T-helper 9 cell (primary cell): Measurements from ENCODE around the gene EFHD2.
"Not testable (repeated sequence)": the region's sequence is repeated elsewhere in the genome, so short reads cannot be mapped to it uniquely, and the experiment has no call there.

Experiments
- DNase-seq: peaks from one replicate; pipeline ENCODE4 v3.0.0-alpha.2; 2020
- total RNA-seq, 2 donors: gene quantifications; one replicate each; lab custom pipeline; 2026; lab: John Stamatoyannopoulos, UW

The EFHD2 gene, protein sequence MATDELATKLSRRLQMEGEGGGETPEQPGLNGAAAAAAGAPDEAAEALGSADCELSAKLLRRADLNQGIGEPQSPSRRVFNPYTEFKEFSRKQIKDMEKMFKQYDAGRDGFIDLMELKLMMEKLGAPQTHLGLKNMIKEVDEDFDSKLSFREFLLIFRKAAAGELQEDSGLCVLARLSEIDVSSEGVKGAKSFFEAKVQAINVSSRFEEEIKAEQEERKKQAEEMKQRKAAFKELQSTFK
- total RNA-seq: 69.5 to 187 reads per million in 2 donors

DNA sequence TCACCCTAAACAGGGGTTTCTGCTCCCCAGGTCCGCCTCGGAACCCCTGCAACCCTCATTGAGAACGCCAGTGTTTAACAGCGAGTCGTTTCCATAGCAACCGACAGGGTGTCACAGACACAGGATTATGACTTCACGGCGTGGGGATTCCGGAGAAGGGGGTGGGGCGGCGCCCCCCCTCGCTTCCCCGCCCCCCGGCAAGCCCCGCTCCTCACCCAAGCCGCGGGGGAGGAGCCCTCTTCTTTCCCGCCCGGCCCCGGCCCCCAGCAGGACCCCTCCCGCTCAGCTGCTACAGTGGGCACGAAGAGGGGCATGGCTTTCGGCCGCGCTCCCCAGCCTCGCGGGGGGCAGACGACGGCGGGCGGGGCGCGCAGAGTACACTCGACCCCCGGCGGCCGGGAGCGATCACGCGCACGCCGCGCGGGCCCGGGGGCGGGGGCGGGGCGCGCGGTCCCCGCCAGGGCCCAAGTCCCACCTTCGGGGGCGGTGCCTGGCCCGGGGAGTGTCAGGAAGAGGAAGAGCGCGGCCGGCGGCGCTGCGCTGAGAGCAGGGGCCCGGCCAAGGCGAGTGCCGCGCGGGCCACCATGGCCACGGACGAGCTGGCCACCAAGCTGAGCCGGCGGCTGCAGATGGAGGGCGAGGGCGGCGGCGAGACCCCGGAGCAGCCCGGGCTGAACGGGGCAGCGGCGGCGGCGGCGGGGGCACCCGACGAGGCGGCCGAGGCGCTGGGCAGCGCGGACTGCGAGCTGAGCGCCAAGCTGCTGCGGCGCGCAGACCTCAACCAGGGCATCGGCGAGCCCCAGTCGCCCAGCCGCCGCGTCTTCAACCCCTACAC, at the start of gene EFHD2:
Gene EFHD2 (plus strand): TSS at position 501 of the 835 bp plus-strand sequence. CDS start 84 bp downstream, at position 585.
- DNase-seq: peak; percentile 84

DNA sequence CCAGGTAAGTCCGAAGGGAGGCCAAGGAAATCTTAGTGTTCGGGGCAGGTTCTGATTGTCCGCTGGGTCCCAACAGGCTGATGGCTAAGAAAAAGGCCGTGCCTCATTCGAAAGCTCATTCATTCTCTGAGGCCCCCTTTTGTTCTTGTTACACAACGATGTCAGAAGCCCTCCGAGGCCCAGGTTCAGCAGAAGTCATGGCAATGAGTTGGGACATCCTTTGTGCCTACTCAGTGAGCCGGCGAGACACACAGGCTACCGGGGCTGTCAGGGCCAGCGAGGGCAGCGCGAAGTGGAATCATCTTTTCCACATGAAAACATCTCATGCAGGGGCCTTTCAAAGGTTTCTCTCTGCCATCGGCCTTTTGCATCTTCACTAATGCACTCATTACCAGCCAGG, 49.0 kb upstream of the EFHD2 start:
- no peak for DNase-seq

DNA sequence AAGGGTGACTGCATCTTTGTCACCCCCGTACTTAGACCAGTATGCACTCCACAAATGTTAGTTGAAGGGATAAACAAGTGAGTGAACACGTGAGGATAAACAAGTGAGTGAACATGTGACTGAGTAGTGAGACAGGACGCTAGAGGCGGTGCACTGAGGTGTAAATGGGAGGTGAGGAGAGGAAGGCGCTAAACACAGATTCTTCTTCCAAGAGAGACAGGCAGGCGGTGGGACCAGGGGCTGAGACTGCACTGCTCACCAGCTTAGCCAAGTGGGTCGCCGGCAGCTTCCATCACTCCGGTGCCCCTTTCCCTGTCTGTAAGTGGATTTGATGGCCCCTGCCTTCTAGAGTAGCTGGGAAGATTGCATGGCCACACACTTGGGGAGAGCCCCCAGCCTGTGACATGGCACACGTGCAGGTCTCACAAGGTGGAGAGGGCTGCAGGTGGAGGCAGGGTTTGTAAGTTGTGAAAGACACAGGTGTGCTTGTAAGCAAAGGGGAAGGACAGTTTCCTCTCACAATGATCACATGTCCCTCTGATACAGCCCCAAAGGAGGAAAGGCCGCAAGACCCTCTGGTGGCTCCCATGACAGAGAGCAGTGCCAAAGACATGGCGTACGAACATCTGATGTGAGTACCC, 47.5 kb upstream of the EFHD2 start:
- no peak for DNase-seq

DNA sequence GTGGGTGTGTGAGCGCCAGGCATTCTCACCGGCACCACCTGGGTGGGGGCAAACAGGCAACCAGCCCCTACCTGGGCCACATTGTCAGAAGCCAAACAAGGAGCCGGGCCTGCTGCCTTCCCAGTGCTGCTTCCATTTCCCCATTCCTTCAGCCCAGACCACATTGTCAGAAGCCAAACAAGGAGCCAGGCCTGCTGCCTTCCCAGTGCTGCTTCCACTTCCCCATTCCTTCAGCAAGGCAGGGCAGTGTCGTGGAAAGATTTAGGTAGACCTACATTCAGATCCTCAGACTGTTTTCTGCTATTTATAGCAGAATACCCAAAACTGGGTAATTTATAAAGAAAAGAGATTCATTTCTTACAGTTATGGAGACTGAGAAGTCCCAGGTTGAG, 47.0 kb upstream of the EFHD2 start:
- DNase-seq: no peak

DNA sequence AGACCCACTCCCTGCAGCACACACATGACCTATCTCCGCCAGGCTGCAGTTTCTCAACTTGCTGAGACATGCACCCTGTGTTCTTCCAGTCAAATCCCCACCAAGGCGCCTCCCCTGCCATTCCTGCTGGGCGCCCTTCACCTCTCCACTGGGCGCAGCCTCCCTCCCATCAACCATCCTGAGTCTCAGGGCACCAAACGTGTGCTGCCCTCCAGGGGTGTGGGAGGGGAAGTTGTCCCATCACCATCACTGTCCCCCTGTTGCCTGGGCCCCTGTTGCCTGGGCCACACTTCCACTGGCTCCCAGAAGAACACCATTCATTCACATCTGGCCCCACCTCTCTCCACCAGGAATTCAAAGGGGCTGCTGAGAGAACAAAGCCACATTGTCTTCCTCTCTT, 44.9 kb upstream of the EFHD2 start:
- DNase-seq: no peak

DNA sequence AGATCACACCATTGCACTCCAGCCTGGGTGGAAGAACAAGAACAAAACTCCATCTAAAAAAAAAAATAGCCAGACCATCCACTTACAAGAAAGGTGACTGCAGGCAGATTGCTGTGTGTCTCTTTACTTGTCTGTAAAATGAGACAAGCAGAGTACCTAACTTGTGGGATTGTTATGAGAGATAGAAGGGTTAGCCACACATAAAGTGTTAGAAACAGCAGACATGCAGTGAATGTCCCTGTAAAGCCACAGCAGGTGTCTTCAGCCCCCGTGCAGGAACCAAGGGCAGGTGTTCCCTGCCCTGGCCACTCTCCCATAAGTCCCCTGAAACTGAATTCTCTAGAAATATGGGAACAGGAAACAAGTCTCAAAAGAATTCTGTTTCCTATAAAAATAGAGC, 40.8 kb upstream of the EFHD2 start:
- no peak for DNase-seq

DNA sequence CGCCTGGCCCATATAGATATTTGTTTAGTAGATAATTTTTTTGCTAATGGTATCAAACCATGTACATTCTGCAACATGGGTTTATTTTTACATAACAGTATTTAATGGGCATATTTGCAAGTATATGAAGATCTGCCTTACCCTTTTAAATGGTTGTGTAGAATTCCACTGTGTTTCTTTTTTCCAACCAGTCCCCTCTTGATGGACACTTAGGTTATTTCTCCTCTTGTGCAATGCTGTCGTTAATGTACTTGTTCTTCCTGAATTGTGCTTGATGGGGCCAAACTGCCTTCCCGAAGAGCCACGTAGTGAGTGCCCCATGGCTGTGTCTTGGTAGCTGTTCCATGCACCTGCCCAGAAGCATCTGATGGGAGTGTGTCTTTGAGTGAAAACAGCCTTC, 39.4 kb upstream of the EFHD2 start:
- DNase-seq: no peak

DNA sequence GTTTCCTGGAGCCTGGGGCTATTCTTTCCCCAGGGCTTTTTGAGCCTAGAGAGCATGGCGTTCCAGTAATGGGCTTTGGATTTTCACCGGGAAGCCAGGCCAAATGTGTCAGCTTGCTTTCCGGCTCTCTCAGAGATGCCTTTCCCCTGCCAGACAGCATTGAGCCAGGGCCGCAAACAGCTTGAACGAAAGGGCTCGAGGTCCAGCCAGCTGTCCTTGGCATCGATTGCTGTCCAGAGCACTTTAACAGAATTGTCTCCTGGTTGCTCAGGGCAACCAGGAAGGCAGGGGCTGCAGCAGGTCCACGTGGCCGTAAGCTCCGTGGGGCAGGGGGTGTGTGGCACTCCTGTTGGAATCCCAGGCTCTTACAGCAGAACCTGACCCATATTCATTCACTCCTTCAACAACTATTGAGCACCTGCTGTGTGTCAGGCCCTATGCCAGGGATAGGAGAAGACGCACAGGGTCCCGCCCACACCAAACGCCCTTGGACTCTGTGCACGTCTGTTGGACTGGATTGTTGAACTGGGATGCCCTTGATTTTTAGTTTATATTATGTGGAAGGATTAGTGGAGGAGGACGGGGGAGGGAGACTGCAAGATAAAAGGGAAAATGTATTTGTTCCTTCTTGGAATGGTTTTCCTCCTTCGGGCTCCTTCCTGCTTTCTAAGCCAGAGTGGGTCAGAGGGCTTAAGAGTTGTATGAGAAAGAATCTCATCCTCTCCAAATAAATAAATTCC, 38.7 kb upstream of the EFHD2 start:
- no peak for DNase-seq

DNA sequence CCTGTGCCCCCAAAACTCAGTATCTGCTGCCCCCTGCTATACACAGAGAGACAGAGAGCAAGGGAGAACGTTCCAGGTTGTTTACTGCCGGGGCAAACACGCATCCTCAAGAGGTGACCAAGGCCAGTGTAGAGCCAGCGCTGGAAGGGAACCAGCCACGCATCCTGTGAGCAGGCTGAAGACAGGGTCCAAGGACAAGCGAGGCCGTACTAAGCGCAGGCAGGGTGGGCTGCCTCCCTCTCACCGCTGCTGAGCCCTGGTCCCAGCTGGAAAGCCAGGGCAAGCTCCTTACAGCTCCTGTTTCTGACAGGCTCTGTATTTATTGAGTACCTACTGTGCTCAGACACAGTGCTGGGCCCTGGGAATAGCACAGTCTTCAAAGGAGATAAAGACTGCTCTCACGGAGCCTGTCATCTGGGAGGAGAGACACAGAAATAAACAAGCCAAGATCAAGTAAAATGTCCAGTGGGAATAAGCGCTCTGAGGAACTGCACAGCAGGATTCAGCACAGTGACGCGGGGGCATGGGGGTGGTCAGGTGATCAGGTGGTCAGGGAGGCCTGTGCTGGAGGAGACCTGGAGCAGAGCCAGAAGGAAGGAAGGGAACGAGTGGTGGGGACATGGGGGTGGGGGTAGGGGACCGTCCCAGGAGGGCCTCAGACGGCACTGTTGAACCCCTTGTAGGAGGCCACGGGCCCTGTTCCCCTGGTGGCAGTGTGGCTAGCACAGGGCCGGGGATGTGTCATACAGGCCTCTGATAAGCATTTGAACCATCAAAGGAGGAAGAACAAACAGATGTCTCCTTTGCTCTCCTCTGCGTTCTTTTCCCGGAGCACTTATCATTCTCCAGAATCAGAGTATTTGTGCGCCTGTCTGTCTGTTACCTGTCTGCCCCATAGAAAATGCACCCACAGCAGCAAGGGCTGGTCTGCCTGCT, 37.8 kb upstream of the EFHD2 start:
- DNase-seq: no peak

DNA sequence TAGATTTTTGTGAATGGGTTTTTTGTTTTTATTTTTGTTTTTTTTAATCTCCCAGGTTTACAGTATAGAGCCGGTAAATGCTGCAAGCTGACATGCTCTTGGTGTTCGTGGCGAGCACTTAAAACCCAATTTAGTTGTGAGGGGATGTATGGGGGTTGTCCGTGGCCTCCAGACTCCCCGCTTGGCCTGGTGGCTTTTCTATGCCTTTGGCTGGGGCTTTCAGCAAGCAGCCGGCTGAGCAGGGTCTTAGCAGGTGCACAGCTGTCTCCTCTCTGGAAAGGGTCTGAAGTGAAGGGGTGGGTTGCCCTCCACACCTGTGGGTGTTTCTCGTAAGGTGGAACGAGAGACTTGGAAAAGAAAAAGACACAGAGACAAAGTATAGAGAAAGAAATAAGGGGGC, 31.0 kb upstream of the EFHD2 start:
- no peak for DNase-seq

DNA sequence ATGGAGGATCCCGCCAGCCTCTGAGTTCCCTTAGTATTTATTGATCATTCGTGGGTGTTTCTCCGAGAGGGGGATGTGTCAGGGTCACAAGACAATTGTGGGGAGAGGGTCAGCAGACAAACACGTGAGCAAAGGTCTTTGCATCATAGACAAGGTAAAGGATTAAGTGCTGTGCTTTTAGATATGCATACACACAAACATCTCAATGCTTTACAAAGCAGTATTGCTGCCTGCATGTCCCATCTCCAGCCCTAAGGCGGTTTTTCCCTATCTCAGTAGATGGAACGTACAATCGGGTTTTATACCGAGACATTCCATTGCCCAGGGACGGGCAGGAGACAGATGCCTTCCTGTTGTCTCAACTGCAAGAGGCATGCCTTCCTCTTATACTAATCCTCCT, 30.5 kb upstream of the EFHD2 start:
- not testable (repeated sequence) for DNase-seq

DNA sequence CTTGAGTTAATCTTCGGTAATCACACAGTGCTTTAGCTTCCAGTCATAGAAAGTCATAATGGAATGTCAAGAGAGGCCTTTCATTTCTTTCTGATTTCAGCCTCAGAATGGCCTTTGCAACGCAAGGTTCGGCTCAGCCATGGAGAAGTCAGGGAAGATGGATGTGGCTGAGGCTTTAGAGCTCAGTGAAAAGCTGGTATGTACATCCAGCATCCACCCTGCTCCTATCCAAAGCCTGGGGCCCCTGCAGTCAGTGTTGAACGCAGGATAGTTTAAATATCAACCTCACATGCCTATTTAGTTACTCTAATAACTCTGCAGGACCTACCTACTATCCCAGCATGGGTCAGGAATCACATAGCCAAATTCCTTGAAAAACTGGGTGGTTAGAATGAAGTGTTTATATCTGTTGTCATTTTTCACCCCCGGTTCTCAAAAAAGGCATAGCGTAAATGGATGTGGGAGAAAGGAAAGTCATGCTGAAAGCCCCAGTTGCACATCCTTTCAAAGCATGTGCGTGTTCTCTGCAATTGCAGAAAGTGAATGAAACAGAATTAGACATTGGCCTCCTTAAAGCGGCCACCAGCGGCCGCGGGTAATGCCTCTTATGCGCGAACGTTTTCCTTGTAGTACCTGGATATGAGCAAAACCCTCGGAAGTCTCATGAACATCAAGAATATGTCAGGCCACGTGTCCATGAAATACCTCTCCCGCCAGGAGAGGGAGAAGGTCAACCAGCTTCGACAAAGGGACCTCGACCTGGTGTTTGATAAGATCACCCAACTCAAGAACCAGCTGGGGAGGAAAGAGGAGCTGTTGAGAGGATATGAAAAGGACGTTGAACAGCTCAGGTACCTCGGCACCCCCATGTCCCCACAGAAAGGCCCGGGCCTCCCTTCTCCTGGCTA, 28.8 kb upstream of the EFHD2 start:
- DNase-seq: no peak

DNA sequence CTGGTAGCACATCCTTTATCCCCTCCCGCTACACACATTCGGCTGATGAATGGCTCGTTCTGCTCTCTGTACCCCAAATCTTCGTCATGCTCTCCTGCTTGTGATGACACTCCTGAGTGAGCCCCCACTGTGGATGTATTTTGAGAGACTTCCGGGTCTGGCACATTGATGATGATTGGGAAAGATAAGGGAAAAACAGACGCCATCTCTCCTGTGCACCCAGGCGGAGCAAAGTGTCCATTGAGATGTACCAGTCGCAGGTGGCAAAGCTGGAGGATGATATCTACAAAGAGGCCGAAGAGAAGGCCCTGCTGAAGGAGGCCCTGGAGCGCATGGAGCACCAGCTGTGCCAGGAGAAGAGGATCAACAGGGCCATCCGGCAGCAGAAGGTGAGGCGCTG, 27.9 kb upstream of the EFHD2 start:
- no peak for DNase-seq

DNA sequence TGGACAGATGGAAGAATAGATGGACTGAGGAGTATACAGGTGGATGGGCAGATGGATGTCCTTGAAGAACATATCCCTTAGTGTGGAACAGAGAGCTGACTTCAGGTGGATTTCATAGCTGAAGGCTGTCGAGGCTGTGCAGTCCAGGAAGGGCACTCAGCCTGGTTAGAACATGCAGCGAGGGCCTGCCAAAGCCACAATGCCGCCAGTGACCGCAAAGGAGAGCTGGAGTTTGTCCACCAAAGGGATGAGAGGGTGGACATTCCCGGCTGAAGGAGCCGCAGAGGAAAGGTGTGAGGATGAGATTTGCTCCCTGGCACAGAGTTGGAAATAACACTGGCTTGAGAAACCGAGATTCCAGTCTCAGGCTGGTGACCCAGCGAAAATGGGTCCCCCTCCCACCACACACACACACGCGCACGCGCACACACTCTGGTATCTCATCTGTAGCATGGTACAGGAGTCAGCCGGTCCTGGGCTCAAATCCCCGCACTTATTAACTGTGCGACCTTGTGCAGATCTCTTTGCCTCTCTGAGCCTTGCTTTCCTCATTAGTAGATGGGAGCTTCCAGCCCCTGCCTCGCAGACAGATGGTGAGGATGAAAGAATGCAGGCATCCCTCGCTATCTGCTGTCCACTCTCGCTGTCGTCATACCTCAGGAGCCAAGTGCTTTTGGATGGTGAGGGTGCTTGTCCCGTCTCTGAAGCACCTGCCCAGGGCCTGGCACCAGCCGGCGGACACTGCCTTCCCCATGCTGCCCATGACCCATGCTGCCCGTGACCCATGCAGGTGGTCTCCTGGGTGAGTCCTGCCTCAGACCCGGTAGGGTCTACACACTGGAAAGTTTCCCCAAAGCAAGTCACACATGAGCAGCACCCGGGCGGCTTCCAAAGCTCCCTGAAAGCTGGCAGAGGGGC, 26.8 kb upstream of the EFHD2 start:
- DNase-seq: no peak

DNA sequence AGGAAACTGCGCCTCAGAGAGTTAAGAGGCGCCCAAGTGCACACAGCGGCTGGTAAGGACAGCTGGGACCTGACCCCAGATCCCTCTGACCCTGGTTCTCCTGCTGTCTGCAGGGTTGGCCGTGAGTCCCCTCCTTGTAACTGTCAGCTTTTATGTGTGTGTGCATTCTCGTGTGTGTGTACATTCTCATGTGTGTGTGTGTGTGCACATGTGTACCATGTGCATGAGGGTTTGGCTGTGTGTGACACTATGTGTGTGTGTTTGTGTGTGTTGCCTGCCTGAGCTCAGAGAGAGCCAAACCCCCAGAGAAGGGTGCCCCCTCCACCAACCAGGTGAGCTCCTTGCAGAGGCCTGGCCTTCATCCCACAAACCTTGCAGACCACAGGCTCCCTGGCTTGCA, 25.9 kb upstream of the EFHD2 start:
- no peak for DNase-seq

DNA sequence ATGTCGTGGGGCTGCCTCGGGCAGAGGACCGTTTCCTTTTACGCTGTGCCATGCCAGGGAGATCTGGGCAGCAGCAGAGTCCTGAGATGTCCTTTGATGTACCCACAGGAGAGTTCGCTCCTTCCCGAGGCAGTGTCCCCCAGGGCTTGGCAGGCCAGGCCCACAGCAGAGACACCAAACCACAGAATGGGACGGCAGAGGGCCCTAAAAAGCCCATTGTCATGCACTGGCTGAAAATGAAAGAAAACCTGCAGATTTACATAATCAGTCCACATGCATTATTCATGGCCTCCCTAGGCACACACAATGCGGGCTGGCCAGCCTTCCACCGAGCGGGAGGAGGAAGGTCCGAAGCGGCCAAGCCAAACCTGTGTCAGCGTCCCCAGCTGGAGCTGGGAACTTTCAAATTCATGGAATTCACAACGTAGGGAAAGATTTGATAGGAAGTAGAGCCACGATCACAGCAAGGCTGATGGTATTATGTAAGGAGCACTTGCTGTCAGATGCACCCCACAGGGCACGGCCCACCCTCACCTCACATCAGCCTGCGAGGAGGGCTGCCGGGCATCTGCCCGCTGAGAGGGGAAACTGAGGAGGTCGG, 25.3 kb upstream of the EFHD2 start:
- DNase-seq: no peak

DNA sequence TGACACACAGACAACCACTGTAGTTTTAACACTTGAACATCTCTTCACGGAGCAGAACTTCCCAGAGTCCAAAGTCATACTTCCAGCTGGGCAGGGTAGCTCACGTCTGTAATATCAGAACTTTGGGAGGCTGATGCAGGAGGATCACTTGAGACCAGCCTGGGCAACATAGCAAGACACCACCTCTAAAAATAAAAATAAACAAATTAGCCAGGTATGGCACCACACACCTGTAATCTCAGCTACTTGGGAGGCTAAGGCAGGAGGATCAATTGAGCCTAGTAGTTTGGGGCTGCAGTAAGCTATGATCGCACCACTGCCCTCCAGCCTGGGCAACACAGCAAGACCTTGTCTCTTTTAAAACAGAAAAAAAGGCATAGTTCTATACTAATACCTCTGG, 24.3 kb upstream of the EFHD2 start:
- DNase-seq: no peak

DNA sequence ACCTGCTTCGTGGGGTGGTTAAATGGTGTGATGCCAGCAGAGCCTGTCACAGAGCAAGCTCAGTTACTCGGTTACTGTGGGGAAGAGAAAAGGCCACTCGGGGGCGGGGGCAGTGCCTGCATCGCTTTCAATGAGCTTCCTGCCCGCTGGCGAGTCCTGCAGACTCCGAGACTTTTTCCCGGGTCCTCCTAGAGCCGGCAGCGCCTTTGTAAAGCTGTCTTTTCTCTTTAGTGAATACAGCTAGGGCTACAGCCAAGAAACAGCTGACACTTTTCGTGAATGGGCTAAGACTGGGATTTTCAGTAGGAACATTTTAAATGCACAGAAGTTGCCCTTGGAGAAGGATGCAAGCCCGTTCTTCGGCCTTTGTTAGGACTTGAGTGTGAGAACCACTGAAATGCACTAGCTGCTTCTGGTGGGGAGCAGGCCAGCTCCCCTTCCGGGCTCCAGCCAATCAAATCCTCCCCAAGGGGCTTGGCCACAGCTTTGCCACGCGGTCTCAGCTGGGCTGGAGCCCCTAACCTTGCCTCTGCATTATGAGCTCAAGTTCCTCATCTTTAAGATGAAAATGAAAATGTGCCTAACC, 23.4 kb upstream of the EFHD2 start:
- no peak for DNase-seq
